Head of caudate nucleus (tissue), 42 donors: ENCODE results near the gene TRIML1.
"Not testable (repeated sequence)": the region's sequence is repeated elsewhere in the genome, so short reads cannot be mapped to it uniquely, and the experiment has no call there.

Source experiments
- DNase-seq, 42 donors: peaks; one replicate each; pipeline versions ENCODE4 v3.0.0 to v3.0.0-alpha.2; 2020 to 2021; ENCODE audit warnings: mixed read lengths in 7 of 42
- intact Hi-C: fragments of 100-400 bp; cut with DNase I; formaldehyde crosslinking; loops from one replicate; pipeline ENCODE4 v1.15.0; 2022

TRIML1 gene

DNA sequence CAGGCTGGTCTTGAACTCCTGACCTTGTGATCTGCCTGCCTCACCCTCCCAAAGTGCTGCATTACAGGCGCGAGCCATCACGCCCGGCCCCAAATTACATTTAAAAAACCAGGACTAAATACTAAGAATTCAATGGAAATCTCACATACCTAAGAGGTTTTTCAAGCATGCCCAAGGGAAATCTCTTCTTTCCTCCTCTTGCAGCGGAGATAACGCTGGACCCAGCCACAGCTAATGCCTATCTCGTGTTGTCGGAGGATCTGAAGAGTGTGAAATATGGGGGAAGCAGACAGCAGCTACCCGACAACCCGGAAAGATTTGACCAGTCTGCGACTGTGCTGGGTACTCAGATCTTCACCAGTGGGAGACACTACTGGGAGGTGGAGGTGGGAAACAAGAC lies 7.4 kb downstream of the TRIML1 start:
- intact Hi-C loops: no loop called here
- DNase-seq: peak in 1 of 42 donors; percentile 23

DNA sequence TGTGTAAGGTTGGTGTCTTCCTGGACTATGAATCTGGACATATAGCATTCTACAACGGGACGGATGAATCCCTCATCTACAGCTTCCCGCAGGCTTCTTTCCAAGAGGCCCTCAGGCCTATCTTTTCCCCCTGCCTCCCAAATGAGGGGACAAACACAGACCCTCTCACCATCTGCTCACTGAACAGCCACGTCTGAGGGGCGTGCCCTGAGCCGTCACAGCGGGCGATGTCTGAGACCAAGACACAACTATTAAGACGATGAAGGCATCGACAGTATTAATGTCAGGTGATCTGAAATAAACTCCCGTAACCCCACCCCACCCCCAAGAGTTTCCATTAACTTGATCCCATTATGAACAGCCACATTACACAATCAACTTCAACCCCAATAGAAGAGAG lies 7.9 kb downstream of the TRIML1 start:
- intact Hi-C loops: no loop called here
- no peak for DNase-seq

DNA sequence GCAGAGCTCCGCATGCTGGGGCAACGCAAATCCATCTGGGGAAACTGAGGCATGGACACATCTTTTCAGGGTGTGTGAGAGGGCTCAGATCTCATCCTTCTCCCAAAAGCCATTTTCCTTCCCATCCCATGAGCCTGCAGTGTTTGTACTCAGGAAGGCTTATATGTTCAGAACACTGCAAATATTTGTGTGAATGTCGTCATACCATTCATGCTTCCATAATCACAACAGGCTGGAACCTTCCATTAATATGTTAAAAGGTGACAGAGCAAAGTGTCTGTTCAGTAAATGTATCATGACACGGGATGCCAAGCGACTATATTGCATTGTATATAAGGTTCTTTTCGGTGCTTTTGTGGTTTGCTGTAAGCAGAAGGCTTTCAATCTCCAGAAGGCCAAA lies 8.5 kb downstream of the TRIML1 start:
- DNase-seq: no peak
- intact Hi-C loops: no loop called here

DNA sequence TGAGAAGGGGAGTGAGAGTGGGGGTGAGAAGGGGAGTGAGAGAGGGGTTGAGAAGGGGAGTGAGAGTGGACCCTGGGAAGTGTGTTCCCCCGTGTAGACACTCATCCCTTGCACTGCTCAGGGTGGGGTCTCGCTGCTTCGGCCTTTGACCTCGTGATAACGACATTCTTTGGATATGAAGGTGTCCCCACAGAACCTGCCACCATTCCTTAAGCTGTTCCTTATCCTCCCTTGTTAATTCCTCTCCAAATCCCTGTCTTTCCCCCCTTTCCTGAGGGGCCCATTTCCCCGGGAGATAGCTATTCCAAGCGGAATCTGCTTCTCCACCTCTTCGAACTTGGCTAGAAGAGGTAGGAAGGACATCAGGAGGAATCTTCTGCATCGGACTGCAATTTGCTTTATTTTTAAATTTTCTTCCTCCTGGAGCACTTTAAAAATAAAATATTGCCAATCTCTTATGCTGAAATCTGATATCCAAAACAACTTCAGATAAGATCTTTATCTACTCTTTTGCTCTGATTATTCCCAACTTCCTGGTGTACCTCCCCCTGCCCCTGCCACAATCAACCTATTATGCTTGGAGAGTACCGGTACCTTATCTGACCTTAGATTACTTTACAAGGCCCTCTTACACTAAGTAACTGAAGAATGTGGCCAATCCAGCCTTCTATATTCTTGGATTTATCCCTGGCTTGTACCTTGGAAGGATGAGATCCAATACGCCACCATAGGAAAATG lies 15.6 kb downstream of the TRIML1 start:
- intact Hi-C loops: no loop called here
- DNase-seq: peak in 1 of 42 donors; percentile 17

DNA sequence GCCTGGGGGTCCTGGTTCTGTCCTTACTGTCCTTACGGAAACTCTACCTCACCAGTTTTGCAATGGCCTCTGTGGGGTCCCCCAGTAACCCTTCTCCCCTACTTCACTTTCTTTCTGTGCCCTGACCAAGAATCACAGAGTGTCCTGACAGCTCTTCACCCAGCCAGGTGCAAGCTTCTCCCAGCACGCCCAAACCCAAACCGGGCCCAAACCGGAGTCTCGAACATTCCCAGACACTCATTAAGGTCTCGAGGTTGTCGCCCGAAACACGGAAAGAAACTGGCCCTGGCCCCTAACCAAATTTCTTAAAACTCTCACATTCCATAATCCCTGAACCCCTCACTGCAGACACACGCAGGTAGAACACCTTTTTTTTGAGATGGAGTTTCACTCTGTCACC lies 19.1 kb downstream of the TRIML1 start:
- intact Hi-C loops: no loop called here
- no peak for DNase-seq

DNA sequence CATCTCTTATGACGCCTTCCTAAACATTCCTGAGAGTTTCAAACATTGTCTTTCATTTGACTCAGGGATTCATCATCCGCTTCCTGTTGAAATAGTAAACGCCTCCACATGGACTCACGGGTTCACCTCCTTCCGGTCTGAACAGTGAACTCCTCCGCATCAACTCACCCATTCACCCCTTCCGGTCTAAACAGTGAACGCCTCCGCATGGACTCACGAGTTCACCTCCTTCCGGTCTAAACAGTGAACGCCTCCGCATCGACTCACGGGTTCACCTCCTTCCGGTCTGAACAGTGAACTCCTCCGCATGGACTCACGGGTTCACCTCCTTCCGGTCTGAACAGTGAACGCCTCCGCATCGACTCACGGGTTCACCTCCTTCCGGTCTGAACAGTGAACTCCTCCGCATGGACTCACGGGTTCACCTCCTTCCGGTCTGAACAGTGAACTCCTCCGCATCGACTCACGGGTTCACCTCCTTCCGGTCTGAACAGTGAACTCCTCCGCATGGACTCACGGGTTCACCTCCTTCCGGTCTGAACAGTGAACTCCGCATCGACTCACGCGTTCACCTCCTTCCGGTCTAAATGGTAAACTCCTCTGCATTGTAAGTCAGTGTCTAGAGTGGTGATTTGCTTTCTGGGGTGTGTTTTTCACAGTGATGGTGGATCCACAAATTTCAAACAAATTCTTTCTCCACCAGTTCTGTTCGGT lies 20.4 kb downstream of the TRIML1 start:
- intact Hi-C loops, DNase-seq: not testable (repeated sequence)

DNA sequence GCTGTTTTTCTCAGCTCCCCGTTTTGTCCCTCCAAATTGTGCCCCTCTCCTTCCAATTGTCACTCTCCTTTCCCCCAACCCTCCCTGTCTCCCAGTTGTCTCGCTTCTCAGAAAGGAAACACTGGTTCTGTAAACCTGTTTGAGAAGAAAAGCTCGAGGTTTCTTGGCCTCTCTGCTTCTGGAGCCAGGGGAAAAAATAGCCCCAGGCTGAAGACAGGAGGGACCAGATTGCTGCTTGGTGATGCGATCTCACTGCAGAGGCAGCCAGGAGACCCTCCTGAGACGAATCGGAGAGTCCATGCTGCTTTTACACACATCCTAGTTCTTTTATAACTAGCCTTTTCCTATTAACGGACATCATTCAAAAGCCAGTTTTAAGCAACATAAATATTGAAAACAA lies 21.2 kb downstream of the TRIML1 start:
- intact Hi-C loops: no loop called here
- no peak for DNase-seq

DNA sequence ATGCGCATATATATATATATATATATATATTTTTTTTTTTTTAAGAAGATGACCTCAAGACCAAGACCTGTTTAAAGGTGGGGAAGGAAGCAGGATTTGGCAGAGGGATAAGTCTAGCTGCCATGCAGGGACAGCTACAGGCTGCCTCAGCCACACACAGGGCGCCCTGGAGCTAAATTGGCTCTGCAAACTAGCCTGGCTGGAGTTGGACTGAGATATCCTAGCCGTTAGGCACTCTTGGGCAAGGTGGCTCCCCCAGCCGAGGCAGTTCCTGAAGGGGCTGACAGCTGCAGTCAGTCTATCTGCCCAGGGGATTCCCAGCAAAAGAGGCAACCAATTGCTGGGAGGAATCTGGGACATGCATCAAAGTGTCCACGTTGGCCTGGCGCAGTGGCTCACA lies 21.9 kb downstream of the TRIML1 start:
- intact Hi-C loops: no loop called here

DNA sequence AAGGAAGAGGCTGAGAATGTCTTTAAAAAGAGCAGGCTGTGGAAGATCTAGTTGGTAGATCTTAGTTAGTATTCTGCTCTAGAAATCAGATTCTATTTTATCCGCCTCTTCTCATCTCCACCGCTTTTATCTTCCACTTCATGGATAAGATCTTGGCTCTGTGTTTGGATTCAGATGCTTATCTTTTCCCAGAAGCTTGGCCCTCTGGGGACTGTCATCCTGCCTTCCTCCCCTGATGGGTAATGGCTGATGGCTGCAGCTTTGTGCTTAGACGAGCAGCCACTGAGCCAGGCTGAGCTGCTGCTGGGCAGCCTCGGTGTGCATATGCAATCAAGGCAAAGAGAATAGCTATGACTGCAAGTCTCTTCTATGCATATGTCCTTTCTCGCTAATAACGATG lies 23.5 kb downstream of the TRIML1 start:
- intact Hi-C loops: no loop called here
- DNase-seq: peak in 1 of 42 donors; percentile 27

More for the DNA sequence above, 21.9 kb downstream of the TRIML1 start:
- DNase-seq: no peak

DNA sequence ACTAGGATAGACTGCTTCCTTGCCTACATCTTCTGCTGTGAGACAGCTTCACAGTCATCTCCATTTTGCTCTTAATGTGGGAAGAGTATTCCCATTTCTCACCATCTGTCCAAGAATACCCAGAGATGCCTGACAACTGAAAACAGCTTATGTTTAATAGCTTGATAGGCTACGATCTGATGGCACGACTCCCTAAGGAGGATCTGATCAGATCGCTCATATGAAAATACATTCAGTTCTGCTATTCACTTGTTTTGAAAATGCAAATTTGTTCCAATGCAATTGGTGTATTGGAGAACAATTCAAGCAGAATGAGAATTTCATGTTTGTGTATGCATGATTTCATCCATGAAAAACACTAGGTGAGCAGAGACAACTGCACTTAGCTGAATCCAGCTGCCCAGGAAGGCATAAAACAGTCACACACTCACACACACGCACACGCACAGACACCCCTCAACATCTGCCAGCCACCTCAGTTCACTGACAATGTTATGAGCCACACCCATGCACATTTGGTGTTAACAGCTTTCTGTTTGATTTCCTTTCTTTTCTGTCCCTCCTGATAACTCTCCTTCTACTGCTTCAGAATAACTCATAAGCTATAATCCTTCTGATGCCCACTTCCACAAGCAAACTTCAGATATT lies 29.6 kb downstream of the TRIML1 start:
- intact Hi-C loops: no loop called here
- no peak for DNase-seq

DNA sequence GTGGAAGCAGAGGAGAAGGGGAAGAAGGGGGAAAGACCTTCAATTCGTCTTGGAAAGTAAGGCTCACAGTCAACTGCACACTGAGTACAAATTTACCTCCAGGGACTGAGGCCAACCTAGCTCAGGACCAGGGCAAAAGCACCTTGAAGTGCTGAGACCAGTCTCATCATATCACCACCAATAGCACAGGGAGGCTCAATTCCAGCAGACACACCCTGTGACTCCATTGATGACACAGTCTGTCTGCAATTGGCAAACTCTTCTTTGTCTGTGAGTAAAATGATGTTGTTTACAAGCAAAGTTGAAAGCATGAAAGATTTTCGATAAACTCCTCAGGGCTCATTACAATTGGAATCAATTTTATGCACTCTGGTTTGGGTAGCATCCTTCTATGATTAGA lies 32.3 kb downstream of the TRIML1 start:
- intact Hi-C loops: no loop called here
- DNase-seq: no peak

DNA sequence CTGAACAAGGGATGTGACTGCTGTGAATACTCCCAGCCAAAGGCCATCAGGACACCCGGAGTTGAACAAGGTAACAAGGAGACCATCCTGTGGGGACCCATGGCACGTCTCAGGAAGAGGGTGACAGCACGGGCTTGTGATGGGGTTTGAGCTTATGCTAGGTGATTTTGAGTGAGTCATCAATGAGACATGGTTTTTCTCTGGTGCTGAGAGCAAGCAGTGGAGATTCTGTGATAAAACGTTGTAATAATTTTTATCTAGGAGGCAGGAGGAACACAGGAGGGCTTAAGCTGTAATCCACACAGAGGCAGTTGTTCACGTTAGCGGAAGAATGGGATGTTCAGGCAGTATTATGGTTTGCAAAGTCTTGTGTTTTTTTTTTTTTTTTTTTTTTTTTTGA lies 36.0 kb downstream of the TRIML1 start:
- no peak for DNase-seq
- intact Hi-C loops: no loop called here

DNA sequence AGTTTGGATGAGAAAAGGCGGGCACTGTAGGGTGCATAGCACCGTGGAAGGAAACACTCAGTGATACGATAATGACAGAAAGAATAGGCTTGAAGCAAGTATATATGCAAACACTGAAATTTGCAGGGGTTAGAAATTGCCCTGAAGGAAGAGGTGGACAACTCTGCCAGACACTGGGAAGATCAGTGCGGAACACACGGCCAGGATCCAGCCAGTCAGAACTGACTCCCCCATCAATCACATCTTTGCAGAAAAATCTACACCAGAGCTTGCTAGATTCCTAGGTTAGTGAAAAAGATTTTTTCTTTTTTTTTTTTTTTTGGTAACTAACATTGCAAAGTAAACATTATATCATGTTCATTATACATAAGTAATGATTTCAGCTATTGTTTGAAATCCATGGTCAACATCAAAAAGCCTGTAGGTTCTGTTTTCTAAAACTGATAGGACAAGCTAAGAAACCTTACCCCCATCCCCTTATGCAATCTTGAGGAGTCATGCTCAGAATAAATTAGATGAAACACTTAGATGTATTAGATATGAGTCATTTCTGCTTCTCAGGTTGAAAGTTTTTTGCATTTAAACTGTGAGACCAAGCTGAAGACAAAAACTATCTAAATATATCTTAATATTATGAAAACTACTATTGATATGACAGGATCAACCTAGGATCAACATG lies 38.9 kb downstream of the TRIML1 start:
- intact Hi-C loops: no loop called here
- peak in 4 of 42 donors; percentile 3 to 21 (median 12) for DNase-seq

DNA sequence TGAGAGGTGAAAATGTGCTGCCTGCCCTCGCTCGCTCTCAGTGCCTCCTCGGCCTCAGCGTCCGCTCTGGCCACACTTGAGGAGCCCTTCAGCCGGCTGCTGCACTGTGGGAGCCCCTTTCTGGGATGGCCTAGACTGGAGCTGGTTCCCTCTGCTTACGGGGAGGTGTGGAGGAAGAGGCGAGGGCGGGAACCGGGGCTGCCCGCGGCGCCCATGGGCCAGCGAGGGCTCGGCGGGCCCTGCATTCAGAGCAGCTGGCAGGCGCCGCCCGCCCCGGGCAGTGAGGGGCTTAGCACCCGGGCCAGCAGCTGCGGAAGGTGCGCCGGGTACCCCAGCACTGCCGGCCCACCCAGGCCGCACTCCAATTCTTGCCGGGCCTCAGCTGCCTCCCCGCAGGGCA lies 39.6 kb downstream of the TRIML1 start:
- intact Hi-C loops: no loop called here
- no peak for DNase-seq

DNA sequence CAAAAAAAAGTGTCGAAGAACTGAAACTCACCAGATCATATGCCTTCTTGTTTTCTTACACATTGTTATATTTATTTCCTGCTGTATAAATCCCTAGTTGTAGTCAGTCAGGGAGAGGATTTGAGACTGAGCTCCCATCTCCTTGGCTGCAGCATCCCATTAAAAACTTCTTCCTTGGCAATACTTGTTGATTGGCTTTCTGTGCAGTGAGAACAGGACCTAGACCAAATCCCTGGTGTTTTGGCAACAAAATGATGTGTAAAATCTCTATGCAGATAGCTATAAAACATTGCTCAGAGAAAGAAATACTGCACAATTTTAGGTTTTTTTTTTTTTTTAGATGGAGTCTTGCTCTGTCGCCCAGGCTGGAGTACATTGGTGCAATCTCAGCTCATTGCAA lies 47.9 kb downstream of the TRIML1 start:
- no peak for DNase-seq
- intact Hi-C loops: no loop called here

DNA sequence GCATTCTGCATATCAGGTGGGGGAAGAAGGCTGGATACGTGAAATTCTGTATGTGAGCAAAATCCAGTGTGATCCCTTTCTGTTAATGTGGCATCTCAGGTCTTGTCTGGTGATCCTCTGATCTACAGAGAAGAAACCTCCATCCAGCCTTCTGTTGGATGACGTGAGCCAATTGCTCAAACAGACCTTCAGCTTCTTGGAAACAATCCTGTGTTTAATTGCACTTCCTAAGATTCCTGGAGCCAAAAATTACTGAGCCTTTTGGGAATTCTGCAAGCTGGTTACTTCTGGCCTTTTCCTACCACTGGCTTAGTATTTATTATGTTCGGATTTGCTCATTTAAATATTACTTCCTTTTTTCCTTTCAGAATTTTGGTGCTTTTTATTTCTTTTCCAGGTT lies 51.2 kb downstream of the TRIML1 start:
- intact Hi-C loops: no loop called here
- DNase-seq: no peak

DNA sequence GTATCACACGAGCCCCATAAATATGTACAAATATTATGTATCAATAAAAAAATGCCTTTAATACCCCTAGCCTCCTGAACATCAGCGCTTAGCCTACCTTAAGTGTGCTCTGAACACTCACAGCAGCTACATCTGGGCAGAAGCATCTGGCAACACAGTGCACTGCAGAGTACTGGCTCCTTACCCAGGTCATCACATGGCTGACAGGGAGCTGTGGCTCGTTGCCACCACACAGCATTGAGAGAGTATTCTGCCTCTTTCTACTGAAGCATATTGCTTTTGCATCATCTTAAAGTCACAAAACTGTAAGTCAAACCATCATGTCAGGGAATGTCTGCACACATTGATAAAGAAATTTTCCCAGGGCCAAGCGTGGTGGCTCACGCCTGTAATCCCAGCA lies 55.2 kb downstream of the TRIML1 start:
- intact Hi-C loops: no loop called here
- no peak for DNase-seq

DNA sequence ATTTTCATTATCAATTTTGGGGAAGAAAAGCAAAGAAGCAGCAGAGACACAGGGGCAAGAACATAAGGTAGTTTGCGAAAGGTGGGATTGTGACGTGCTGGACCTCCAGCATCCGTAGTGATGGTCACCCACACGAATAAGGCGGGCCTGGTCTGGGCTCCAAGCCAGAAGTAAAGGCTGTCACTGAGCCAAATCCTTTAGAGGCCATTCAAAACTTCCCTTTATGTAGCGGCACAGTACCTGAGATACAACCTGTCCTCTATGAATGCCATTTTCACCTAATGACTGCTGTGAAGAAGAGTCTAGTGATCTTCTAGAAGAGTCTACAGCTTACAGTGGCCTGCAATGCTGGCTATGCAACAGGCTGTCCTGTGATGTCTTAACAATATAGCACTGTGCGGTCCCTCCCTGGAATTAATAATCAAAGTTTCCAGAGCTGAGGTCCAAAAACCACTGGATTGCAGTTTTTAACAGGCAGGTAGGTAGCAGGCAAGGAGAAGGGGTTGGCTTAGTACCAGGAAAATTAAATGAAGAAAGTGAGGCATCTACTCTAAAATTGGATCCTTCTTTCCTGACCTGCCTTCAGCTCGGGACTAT lies 56.2 kb downstream of the TRIML1 start:
- DNase-seq: no peak
- intact Hi-C loops: no loop called here

DNA sequence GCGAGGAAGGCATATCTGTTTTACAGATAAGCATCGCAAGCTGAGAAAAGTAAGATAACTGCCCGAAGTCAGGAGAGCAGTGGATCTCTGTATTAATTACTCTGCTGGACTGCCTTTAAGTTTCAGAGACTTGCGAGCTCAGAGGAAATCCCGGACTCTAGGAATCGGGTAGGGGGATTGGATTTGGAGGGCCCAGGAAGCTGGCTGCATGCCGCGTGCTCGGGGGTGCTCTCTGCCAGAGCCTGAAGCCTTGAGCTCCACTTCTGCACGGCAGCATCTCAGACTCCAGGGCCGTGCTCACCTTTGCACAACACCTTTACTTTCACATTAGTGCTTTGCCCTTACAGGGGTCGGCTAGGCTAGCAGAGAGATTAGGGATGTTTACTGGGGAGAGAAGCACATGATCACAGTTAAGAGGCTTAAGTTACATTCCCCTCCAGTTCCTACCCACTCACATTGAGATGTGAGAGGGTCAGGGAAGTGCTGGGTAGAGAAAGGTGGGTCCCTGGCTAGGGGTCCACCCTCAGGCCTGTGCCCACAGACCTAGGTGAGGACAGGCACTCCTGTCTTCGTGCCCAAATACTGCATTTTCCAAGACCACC lies 57.0 kb downstream of the TRIML1 start:
- intact Hi-C loops: no loop called here
- no peak for DNase-seq
